ENCODE results near the gene TMEM255B.

TMEM255B gene

GRCh38 chr13:113746143-113746525, 12.9 kb upstream of the TMEM255B start:
- TF ChIP-seq CTCF (conservative IDR thresholded peaks at IDR 0.05; ENCODE audit: low read length) (no peak), EZH2phosphoT487 (IDR thresholded peaks at IDR 0.05; ENCODE audit: borderline replicate concordance) (no peak)
- H3K4me3 ChIP-seq (ENCODE audit: low read length, poor library complexity, severe bottlenecking) = no peak overlapping the region
- H3K4me2 ChIP-seq (ENCODE audit: low read depth, low read length, poor library complexity, severe bottlenecking) = no peak overlapping the region

GRCh38 chr13:113746671-113747070, 12.4 kb upstream of the TMEM255B start:
- Histone ChIP-seq H4K20me1 (ENCODE audit: insufficient read depth, low read length, poor library complexity, severe bottlenecking) (no peaks in the 10 kb centered on the region), H3K27me3 (ENCODE audit: insufficient read depth, low read length, poor library complexity, severe bottlenecking) (no peaks in the 10 kb centered on the region), H3K4me2 (ENCODE audit: low read depth, low read length, poor library complexity, severe bottlenecking) (no peak overlapping the region), H3K36me3 (ENCODE audit: insufficient read depth, low read length) (no peaks in the 10 kb centered on the region), H3F3A (ENCODE audit: low read depth) (peaks cover 2% of the 10 kb centered on the region; the same call in 1 of the 2 replicates), H3K4me3 (ENCODE audit: low read length, poor library complexity, severe bottlenecking) (no peak overlapping the region), H3K9ac (ENCODE audit: low read depth, low read length, poor library complexity, severe bottlenecking) (no peak overlapping the region), H2AFZ (ENCODE audit: low read length) (no peak overlapping the region), H3K79me2 (ENCODE audit: insufficient read depth, low read length) (no peaks in the 10 kb centered on the region), H3K9me2 (replicated peaks; ENCODE audit: low read depth, low read length) (no peaks in the 10 kb centered on the region), H3K9me3 (ENCODE audit: insufficient read depth, low read depth, low read length) (peaks cover 7% of the 10 kb centered on the region; the same call in 1 of the 2 replicates), H3K4me1 (ENCODE audit: insufficient read depth, low read length, poor library complexity, severe bottlenecking) (peaks cover 15% of the 10 kb centered on the region)
- no peak for TF ChIP-seq EZH2phosphoT487 (IDR thresholded peaks at IDR 0.05; ENCODE audit: borderline replicate concordance)
- no peak for TF ChIP-seq CTCF (conservative IDR thresholded peaks at IDR 0.05; ENCODE audit: low read length)

More at GRCh38 chr13:113746143-113746525, 12.9 kb upstream of the TMEM255B start:
- Histone ChIP-seq H3K9ac (ENCODE audit: low read depth, low read length, poor library complexity, severe bottlenecking) (no peak overlapping the region), H3K4me1 (ENCODE audit: insufficient read depth, low read length, poor library complexity, severe bottlenecking) (peaks cover 19% of the 10 kb centered on the region), H2AFZ (ENCODE audit: low read length) (no peak overlapping the region), H3F3A (ENCODE audit: low read depth) (peaks cover 5% of the 10 kb centered on the region; the same call in 1 of the 2 replicates), H4K20me1 (ENCODE audit: insufficient read depth, low read length, poor library complexity, severe bottlenecking) (no peaks in the 10 kb centered on the region), H3K36me3 (ENCODE audit: insufficient read depth, low read length) (no peaks in the 10 kb centered on the region), H3K9me3 (ENCODE audit: insufficient read depth, low read depth, low read length) (peaks cover 2% of the 10 kb centered on the region; the same call in 1 of the 2 replicates), H3K79me2 (ENCODE audit: insufficient read depth, low read length) (no peaks in the 10 kb centered on the region), H3K9me2 (replicated peaks; ENCODE audit: low read depth, low read length) (no peaks in the 10 kb centered on the region), H3K27me3 (ENCODE audit: insufficient read depth, low read length, poor library complexity, severe bottlenecking) (no peaks in the 10 kb centered on the region)

GRCh38 chr13:113747291-113747833, 11.7 kb upstream of the TMEM255B start:
- Histone ChIP-seq H3K4me3 (ENCODE audit: low read length, poor library complexity, severe bottlenecking) (no peak overlapping the region), H3K9me3 (ENCODE audit: insufficient read depth, low read depth, low read length) (peaks cover 7% of the 10 kb centered on the region; the same call in 1 of the 2 replicates), H4K20me1 (ENCODE audit: insufficient read depth, low read length, poor library complexity, severe bottlenecking) (no peaks in the 10 kb centered on the region), H3K4me2 (ENCODE audit: low read depth, low read length, poor library complexity, severe bottlenecking) (no peak overlapping the region), H3K27me3 (ENCODE audit: insufficient read depth, low read length, poor library complexity, severe bottlenecking) (no peaks in the 10 kb centered on the region), H3K9me2 (replicated peaks; ENCODE audit: low read depth, low read length) (no peaks in the 10 kb centered on the region), H3K9ac (ENCODE audit: low read depth, low read length, poor library complexity, severe bottlenecking) (no peak overlapping the region), H3K4me1 (ENCODE audit: insufficient read depth, low read length, poor library complexity, severe bottlenecking) (peaks cover 8% of the 10 kb centered on the region), H3K79me2 (ENCODE audit: insufficient read depth, low read length) (no peaks in the 10 kb centered on the region), H2AFZ (ENCODE audit: low read length) (no peak overlapping the region), H3K36me3 (ENCODE audit: insufficient read depth, low read length) (no peaks in the 10 kb centered on the region), H3F3A (ENCODE audit: low read depth) (no peaks in the 10 kb centered on the region; the same call in 1 of the 2 replicates)
- TF ChIP-seq EZH2phosphoT487 (IDR thresholded peaks at IDR 0.05; ENCODE audit: borderline replicate concordance) = no peak
- no peak for TF ChIP-seq CTCF (conservative IDR thresholded peaks at IDR 0.05; ENCODE audit: low read length)
